Measurements from ENCODE around the gene AHCYL2. TPM values are rescaled to one million over a fixed set of nuclear protein-coding genes. Genes with fewer than 3 reads are reported as not detected.

The AHCYL2 gene
- total and polyA plus RNA-seq, 2 of the 8 experiments (the other 6 are each of a cell fraction or from before 2014, with no cell fraction given) = 20.7 to 25.4 TPM

DNA sequence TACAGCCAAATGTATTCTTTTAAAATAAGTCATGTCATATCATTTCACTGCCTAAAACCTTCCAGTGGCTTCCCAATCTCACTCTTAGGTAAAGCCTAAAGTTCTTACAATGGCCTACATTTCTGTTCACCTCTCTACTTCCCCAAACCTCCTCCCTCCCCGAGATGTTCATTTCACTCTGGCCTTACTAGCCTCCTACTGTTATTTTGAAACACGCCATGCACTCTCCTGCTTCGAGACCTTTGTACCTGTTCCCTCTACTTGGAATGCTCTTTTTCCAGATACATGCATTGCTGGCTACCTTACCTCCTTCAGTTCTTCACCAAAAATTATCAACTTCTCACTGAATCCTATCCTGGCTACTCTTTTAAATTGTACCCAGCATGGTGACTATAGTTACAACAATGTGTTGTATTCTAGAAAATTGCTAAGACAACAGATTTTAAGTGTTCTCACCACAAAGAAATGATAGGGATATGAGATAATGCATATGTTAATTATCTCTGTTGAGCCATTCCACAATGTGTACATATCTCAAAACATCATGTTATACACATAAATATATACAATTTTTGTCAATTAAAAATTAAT is 158.8 kb downstream of the AHCYL2 start:
- POLR2A ChIA-PET (ENCODE audit: partially characterized antibody) = no interaction called here
- H4K20me1 ChIP-seq (replicated peaks in 1 of 2; ENCODE audit: control insufficient read depth in 1 of 2, insufficient read depth in 2 of 2, low read length in 2 of 2) = no peaks in the 10 kb centered on the region
- no peak overlapping the region for H4K5ac ChIP-seq (ENCODE audit: insufficient read length, low read depth, low read length)
- H3K27me3 ChIP-seq (replicated peaks in 1 of 4; ENCODE audit: control insufficient read depth in 3 of 4, extremely low read depth in 1 of 4, insufficient read depth in 3 of 4, low read length in 3 of 4) = no peaks in the 10 kb centered on the region
- H3K36me3 ChIP-seq (ENCODE audit: control insufficient read depth in 2 of 4, insufficient read depth in 4 of 4, low read length in 3 of 4) = no peaks in the 10 kb centered on the region; a peak in 1 of 8 replicates
- H3K18ac ChIP-seq (ENCODE audit: extremely low read depth, low read length) = no peak overlapping the region
- H3K79me2 ChIP-seq (ENCODE audit: control insufficient read depth in 1 of 2, insufficient read depth in 2 of 2, low read length in 2 of 2) = no peaks in the 10 kb centered on the region
- no peak overlapping the region for H2AK5ac ChIP-seq (ENCODE audit: low read depth, low read length)
- no peak overlapping the region for H3K4me2 ChIP-seq (ENCODE audit: insufficient read depth in 1 of 2, low read depth in 2 of 2, low read length in 2 of 2)
- no peak overlapping the region for H3K4me3 ChIP-seq (ENCODE audit: extremely low read depth in 1 of 4, insufficient read depth in 2 of 4, low read depth in 3 of 4, low read length in 4 of 4)
- no peak overlapping the region for H3K14ac ChIP-seq (ENCODE audit: insufficient read length)
- TF ChIP-seq CREB1 (IDR thresholded peaks at IDR 0.05) (no peak), TAF7 (optimal IDR thresholded peaks at IDR 0.05; ENCODE audit: borderline replicate concordance, low read depth, low read length) (no peak), NANOG (IDR thresholded peaks at IDR 0.05; ENCODE audit: insufficient read depth, low read depth, low read length, poor library complexity, severe bottlenecking) (no peak), EZH2 (IDR thresholded peaks at IDR 0.05; ENCODE audit: low read depth, low read length, severe bottlenecking) (no peak), RNF2 (IDR thresholded peaks at IDR 0.05; ENCODE audit: borderline replicate concordance, low read depth, low read length, missing control alignments, poor library complexity, severe bottlenecking) (no peak), TAF1 (IDR thresholded peaks at IDR 0.05; ENCODE audit: low read depth, low read length) (no peak), SUZ12 (IDR thresholded peaks at IDR 0.05; ENCODE audit: low read length) (no peak)
- 57% methylated on average over 3 of the region's 3 CpGs; no CpG with 5 or more reads in 1 of the 2 experiments for WGBS, 2 experiments (ENCODE audit: extremely low coverage in 1 of 2, insufficient coverage in 1 of 2, insufficient read length in 1 of 2, insufficient replicate concordance in 2 of 2, low coverage in 1 of 2, low lambda C conversion rate in 2 of 2, missing lambda C conversion rate in 1 of 2)
- CTCF ChIA-PET (ENCODE audit: partially characterized antibody) = no interaction called here
- no peak overlapping the region for H2BK15ac ChIP-seq (ENCODE audit: low read length)
- no peak overlapping the region for H3K9ac ChIP-seq (replicated peaks in 1 of 4; ENCODE audit: extremely low read depth in 1 of 4, low read depth in 3 of 4, low read length in 3 of 4)
- no peak overlapping the region for H3K56ac ChIP-seq (replicated peaks; ENCODE audit: insufficient read length, low read depth, low read length)
- no peak overlapping the region for H2BK12ac ChIP-seq (ENCODE audit: low read depth, low read length)
- no peak overlapping the region for H3K23ac ChIP-seq (ENCODE audit: insufficient read length)
- no peak overlapping the region for H2BK5ac ChIP-seq (ENCODE audit: low read depth, low read length)
- H4K8ac ChIP-seq (ENCODE audit: extremely low read depth, insufficient read depth, low read length) = no peak overlapping the region
- H3K4ac ChIP-seq (replicated peaks; ENCODE audit: insufficient read length, low read depth, low read length) = no peak overlapping the region
- H4K91ac ChIP-seq (replicated peaks; ENCODE audit: insufficient read length, low read length) = no peak overlapping the region
- no peak overlapping the region for H3K27ac ChIP-seq (ENCODE audit: low read depth, low read length)
- H3K23me2 ChIP-seq (ENCODE audit: low read depth, low read length) = no peaks in the 10 kb centered on the region
- H3K9me3 ChIP-seq (ENCODE audit: insufficient read depth in 2 of 2, low read depth in 1 of 2, low read length in 1 of 2) = no peaks in the 10 kb centered on the region
- H2AFZ ChIP-seq (ENCODE audit: low read length) = no peak overlapping the region
- FAIRE-seq (no peak), DNase-seq (ENCODE audit: low read depth in 1 of 2, low spot score in 2 of 2) (no peak)
- H2BK120ac ChIP-seq (replicated peaks; ENCODE audit: low read depth, low read length) = no peak overlapping the region
- no peak overlapping the region for H2BK20ac ChIP-seq (ENCODE audit: low read length)
- peaks cover 0 to 5% (median 1%) of the 10 kb centered on the region in 4 experiments; a peak in 2 of 7 replicates for H3K4me1 ChIP-seq (replicated peaks in 1 of 4; ENCODE audit: control insufficient read depth in 3 of 4, insufficient read depth in 4 of 4, low read length in 3 of 4)
- H3K79me1 ChIP-seq (ENCODE audit: low read depth, low read length) = no peaks in the 10 kb centered on the region
